Adipose tissue (tissue), 3 donors: Measurements from ENCODE around the gene FBP1. TPM values are rescaled to one million over a fixed set of nuclear protein-coding genes. Genes with fewer than 3 reads are reported as not detected.

Source experiments
- H3K27ac ChIP-seq: one replicate; pipeline ENCODE4 v1.5.1; 2013; ENCODE audit warnings: low read depth, low read length
- WGBS, 3 donors: extraction: QIAGEN DNeasy Blood & Tissue Kit; methylation state at CpG; one replicate each; pipeline ENCODE4 v1.1.7; 2013; 5-methylcytosine and 5-hydroxymethylcytosine counted together
- polyA plus RNA-seq, 3 donors: library from polyadenylated mRNA; stranded (reverse); fragments of 200-250 nt; gene quantifications; one replicate each; pipeline ENCODE4 v1.2.3, GENCODE V29; 2013
- donor health status: healthy with polysubstance abuse.
- donor health status: Bipolar disorder and iron deficiency.
- donor health status: healthy.

FBP1 gene
- polyA plus RNA-seq, 3 donors: 7.3 to 13.2 (median 12.5) TPM

DNA sequence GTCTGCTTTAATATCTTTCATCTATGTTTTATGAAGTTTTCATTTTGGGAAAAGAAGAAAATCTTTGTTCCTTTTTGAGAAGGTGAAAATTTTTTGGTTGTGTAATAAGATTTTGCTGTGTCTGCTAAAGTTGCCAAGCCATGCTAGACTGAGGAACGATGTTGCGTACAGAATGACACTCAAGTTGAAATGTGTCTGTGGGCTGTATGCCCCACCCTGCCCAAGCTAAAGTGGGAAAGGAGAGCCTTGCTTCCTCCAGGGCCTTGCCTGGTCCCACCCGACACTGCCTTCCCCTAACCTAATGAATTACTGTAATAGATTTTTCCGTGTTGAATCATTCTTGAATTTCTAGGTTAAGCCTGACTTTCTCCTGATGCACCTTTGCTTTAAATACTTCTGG, 81.9 kb downstream of the FBP1 start:
- 66 to 88% (median 84%) methylated on average over 4 of the region's 4 CpGs for WGBS, 3 donors
- no peak overlapping the region for H3K27ac ChIP-seq

DNA sequence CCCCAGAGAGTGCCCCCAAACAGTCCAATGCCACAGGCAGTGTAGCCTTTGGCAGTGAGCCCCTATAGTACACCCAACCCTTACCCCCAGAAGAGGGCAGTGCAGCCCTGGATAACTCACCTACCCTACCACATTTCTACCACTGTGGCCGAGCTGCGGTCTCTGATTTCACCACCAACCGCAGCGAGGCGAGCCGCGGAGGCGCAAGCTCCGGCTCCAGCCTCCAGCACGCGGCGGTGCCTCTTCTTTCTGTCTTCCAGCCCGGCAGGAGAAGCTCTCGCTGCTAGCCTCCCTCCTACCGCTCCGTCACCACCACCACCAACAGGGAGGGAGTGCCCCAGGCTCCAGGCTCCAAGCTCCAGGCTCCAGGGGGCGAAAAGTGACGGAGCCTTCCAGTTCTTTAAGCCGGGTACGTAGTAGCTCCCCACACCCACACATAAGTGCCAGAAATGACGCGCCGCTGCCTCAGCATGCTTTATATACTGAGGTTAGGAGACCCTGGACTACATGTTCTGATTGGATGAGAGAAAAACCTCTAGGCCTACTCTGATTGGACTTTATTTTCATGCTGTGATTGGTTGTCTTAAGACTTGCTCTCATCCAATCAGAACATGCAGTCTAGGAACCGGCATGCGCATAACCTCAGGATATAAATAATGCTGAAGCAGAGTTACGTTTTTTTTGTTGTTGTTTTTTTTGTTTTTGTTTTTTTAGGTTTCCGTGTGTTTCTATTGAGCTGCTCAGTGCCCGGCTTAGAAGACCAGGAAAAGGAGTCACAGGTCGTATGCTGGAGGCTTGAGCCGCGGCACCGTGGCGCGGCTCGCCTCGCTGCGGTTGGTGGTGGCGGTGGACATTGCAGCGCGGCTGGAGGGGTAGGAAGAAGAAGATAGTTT, 84.6 kb downstream of the FBP1 start, which contains the start of gene PCAT7:
Gene PCAT7 (plus strand): TSS at position 645 of the 893 bp plus-strand sequence.
- no peak within 1 kb of the TSS for H3K27ac ChIP-seq
- 70 to 82% (median 80%) methylated on average over 40 of the region's 40 CpGs for WGBS, 3 donors

DNA sequence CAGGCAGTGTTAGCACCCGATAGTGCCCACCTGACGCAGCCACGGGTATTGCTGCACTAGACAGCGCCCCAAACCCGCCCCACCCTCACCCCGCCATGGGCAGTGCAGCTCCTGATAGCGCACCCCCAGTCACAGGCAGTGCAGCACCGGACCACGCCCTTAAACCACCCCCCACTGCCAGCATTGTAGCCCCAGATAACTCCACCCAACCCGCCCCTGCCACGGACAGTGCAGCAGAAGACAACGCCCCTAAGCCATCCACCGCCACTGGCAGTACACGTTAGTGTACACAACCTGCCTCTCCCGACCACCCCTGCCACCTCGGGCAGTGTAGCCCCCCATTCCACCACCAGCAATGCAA, 85.3 kb downstream of the FBP1 start:
- 74 to 90% (median 82%) methylated on average over 16 of the region's 16 CpGs for WGBS, 3 donors

More for the DNA sequence above, 85.3 kb downstream of the FBP1 start:
- H3K27ac ChIP-seq: no peak overlapping the region

Other genes starting within 250 kb of the FBP1 start
- gene PCAT7, start 84.4 kb downstream of the FBP1 start, polyA plus RNA-seq: under 1 TPM in 2 of 3 donors, not detected in 1; 0.03 to 0.21 TPM
- gene FBP2, start 45.7 kb downstream of the FBP1 start, polyA plus RNA-seq: 1 to 10 TPM in 1 of 3 donors, under 1 TPM in 1, not detected in 1; 0.58 to 3.5 TPM
- 10 to 100 TPM; 22.9 to 42.5 (median 31.5) TPM for gene AOPEP, start 87.2 kb upstream of the FBP1 start, polyA plus RNA-seq